Fibroblast of pulmonary artery (primary cell): ENCODE data around the gene HEXB.

Experiments used
- DNase-seq: peaks from one replicate; pipeline ENCODE4 v3.0.0-alpha.2; 2010; ENCODE audit warnings: low read depth
- H3K4me3 ChIP-seq: replicated peaks from 2 replicates; pipeline ENCODE4 v1.5.1; 2011; ENCODE audit warnings: low read depth, mild to moderate bottlenecking, control low read depth, low read length, moderate library complexity
- CTCF ChIP-seq: IDR thresholded peaks from 2 replicates; pipeline ENCODE4 v1.5.1; 2011; ENCODE audit warnings: mild to moderate bottlenecking, control low read depth, low read length, inconsistent platforms; ENCODE audit errors: missing control alignments

Gene HEXB

GRCh38 chr5:74765929-74766328 is 80.9 kb downstream of the HEXB start:
- TF ChIP-seq CTCF: no peak
- DNase-seq: no peak
- peak overlapping the region; percentile 99 for H3K4me3 ChIP-seq

DNA sequence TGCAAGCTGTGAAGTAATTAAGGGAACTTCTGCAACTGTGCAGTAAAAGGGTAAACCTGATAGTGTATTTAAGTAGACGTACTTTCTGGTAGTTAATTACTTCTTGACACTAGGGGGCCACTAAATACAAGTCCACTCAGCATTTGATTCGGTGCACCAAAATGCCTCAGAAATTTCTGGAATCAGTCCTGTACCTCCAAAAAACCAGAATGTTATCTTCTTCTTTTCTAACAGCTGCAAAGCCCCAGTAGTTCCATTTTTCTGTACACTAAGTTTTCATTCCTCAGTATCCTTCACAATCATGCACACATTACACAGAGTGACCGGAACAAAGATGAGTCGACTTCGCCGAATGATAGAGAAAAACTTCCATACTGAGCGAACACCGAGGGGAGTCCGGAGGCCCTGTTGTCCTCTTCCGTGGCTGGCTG is 81.4 kb downstream of the HEXB start:
- H3K4me3 ChIP-seq: peak overlapping the region; percentile 99
- peak; percentile 29 for TF ChIP-seq CTCF
- peak; percentile 51 for DNase-seq

DNA sequence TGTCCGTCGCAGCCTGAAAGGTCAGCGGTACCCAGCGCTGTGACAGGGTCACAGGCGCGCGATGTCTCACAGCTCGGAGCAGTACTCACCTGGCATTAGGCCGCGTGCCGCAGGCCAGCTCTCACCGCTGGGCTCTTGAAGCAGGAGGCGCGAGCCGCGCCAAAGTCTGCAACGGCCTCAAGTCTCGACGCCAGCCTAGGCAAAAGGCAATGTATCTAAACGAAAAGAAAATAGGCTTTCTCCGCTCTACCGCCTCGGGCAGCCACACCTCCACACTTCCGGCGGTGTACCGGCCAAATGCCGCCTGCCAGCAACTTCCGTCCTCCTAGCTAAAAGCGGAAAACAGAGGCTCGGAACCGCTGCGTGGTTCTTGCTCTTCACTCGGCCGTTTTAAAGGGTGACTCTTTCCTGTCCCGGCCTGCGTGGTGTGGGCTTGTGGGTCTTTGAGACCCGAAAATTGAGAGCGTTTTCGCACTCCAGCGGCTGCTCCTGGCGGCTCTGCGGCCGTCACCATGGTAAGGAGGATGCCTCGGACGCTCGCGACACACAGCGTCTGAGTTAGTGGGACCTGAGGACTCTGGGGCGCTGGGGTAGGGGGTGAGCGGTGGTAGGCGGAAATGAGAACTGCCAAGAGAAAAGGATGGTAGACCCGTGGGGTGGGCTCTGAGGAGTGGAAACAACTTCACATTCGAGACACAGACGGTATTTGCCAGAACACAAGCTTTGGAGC is 82.0 kb downstream of the HEXB start, which contains the start of the genes GFM2 and NSA2:
TSS of gene GFM2 (minus strand) at position 269 of the 730 bp plus-strand sequence. CDS start 3,375 bp downstream, outside the sequence.
TSS of gene NSA2 (plus strand) at position 401 of the 730 bp plus-strand sequence. CDS start at position 513, 112 bp downstream.
- TF ChIP-seq CTCF: no peak
- H3K4me3 ChIP-seq: peak within 1 kb of the TSS; percentile 99

DNA sequence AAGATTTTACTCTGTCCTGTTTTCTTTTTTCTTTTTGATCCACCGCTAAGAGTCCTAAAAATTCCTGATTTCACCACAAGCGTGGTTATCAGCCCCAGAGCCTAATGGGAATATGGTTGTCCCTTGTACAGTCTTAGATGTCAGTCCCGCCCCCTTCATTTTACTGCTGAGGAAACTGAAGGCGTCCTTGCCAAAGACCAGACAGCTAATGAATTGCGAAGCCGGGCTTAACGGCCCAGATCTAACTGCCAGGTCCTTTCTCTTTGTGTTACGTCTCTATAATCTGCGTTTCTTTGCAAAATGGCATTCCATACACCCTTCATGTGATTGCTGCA is 82.5 kb downstream of the HEXB start:
- peak overlapping the region; percentile 99 for H3K4me3 ChIP-seq
- TF ChIP-seq CTCF: no peak
- DNase-seq: peak; percentile 63

More for the DNA sequence above, 82.0 kb downstream of the HEXB start, which contains the start of the genes GFM2 and NSA2:
- DNase-seq: peak; percentile 96
